IMR-90 (cell line): ENCODE data around the gene ST8SIA4. TPM values are rescaled to one million over a fixed set of nuclear protein-coding genes. Genes with fewer than 3 reads are reported as not detected.

Source experiments
- ATAC-seq: fragments of 200-7000 bp; cut with Tn5 transposase; 2 replicates; pipeline ENCODE4 v1.9.1; 2020; ENCODE audit warnings: low read depth, mild to moderate bottlenecking, moderate library complexity
- BruUV-seq: library from RNA; stranded (reverse); fragments of 400-500 nt; replicated peaks from 2 replicates; lab custom pipeline; 2021; lab: Mats Ljungman, UMichigan
- CTCF ChIA-PET: fragments of 300-600 bp; formaldehyde crosslinking; extraction: SDS; loops from one replicate; lab custom pipeline; 2021; ENCODE audit warnings: antibody characterized with exemption; lab: Yijun Ruan, JAX
- POLR2A ChIA-PET: fragments of 300-600 bp; sonication (Branson Sonifier 250); formaldehyde crosslinking; loops from one replicate; lab custom pipeline; 2022; ENCODE audit warnings: antibody characterized with exemption; ENCODE audit not compliant: unreplicated experiment; lab: Charles Lee
- DNase-seq: peaks from one replicate; pipeline ENCODE4 v3.0.0; 2013
- H2AFZ ChIP-seq: replicated peaks from 2 replicates; pipeline ENCODE3; 2013; ENCODE audit warnings: low read length, mild to moderate bottlenecking; ENCODE audit not compliant: poor library complexity
- H2AK5ac ChIP-seq: 2 replicates; pipeline ENCODE4 v1.6.1; 2013; ENCODE audit warnings: low read depth, low read length, inconsistent platforms
- H2AK9ac ChIP-seq: replicated peaks from 2 replicates; pipeline ENCODE3; 2013; ENCODE audit warnings: mild to moderate bottlenecking, low read depth, low read length, moderate library complexity; ENCODE audit not compliant: poor library complexity
- H2BK120ac ChIP-seq: 2 replicates; pipeline ENCODE4 v1.6.1; 2013; ENCODE audit warnings: low read depth, low read length, inconsistent platforms
- H2BK15ac ChIP-seq: 3 replicates; pipeline ENCODE4 v1.6.1; 2013; ENCODE audit warnings: low read depth, low read length, inconsistent platforms
- H2BK20ac ChIP-seq: 2 replicates; pipeline ENCODE4 v1.6.1; 2013; ENCODE audit warnings: low read depth, mild to moderate bottlenecking, inconsistent platforms, low read length, moderate library complexity
- H2BK5ac ChIP-seq: 2 replicates; pipeline ENCODE4 v1.6.1; 2013; ENCODE audit warnings: mild to moderate bottlenecking, low read depth, low read length, inconsistent platforms; ENCODE audit not compliant: poor library complexity, severe bottlenecking
- H3K14ac ChIP-seq: replicated peaks from 2 replicates; pipeline ENCODE4 v1.6.1; 2013; ENCODE audit warnings: low read depth, low read length, inconsistent platforms
- H3K18ac ChIP-seq: 2 replicates; pipeline ENCODE4 v1.6.1; 2013; ENCODE audit warnings: low read depth, low read length, control low read depth
- H3K23ac ChIP-seq: 2 replicates; pipeline ENCODE4 v1.6.1; 2013; ENCODE audit warnings: low read depth, low read length, inconsistent platforms
- H3K27ac ChIP-seq: 2 replicates; pipeline ENCODE4 v1.5.1; 2013; ENCODE audit warnings: mild to moderate bottlenecking, control low read depth, low read length; ENCODE audit not compliant: insufficient read depth
- H3K27me3 ChIP-seq: 2 replicates; pipeline ENCODE4 v1.6.1; 2013; ENCODE audit warnings: low read length; ENCODE audit not compliant: control insufficient read depth, insufficient read depth
- H3K36me3 ChIP-seq: 2 replicates; pipeline ENCODE4 v1.6.1; 2013; ENCODE audit warnings: low read length, mixed read lengths; ENCODE audit not compliant: control insufficient read depth, insufficient read depth
- H3K4ac ChIP-seq: 2 replicates; pipeline ENCODE4 v1.6.1; 2013; ENCODE audit warnings: low read depth, low read length, inconsistent platforms
- H3K4me1 ChIP-seq: 2 replicates; pipeline ENCODE4 v1.6.1; 2013; ENCODE audit warnings: low read length, mixed read lengths; ENCODE audit not compliant: control insufficient read depth, insufficient read depth
- H3K4me2 ChIP-seq: 2 replicates; pipeline ENCODE4 v1.6.1; 2013; ENCODE audit warnings: low read depth, mild to moderate bottlenecking, control low read depth, low read length, moderate library complexity
- H3K4me3 ChIP-seq: 2 replicates; pipeline ENCODE4 v1.5.1; 2013; ENCODE audit warnings: low read depth, mild to moderate bottlenecking, control low read depth, low read length, moderate library complexity; ENCODE audit not compliant: insufficient read depth
- H3K56ac ChIP-seq: 2 replicates; pipeline ENCODE4 v1.6.1; 2013; ENCODE audit warnings: low read length, inconsistent platforms; ENCODE audit not compliant: insufficient read depth; ENCODE audit errors: extremely low read depth
- H3K79me1 ChIP-seq, 2 experiments: 2 replicates each; pipeline ENCODE4 v1.6.1; 2013; ENCODE audit warnings: low read length in 2 of 2, inconsistent platforms in 1 of 2, low read depth in 1 of 2
- H3K9ac ChIP-seq: 2 replicates; pipeline ENCODE4 v1.6.1; 2013; ENCODE audit warnings: low read depth, low read length, control low read depth
- H3K9me1 ChIP-seq: 2 replicates; pipeline ENCODE4 v1.6.1; 2013; ENCODE audit warnings: low read length, inconsistent platforms; ENCODE audit not compliant: insufficient read depth
- H3K9me3 ChIP-seq: 2 replicates; pipeline ENCODE4 v1.6.1; 2013; ENCODE audit warnings: low read length; ENCODE audit not compliant: control insufficient read depth, insufficient read depth
- H4K20me1 ChIP-seq: 2 replicates; pipeline ENCODE4 v1.6.1; 2013; ENCODE audit warnings: low read length, inconsistent platforms; ENCODE audit not compliant: insufficient read depth
- H4K5ac ChIP-seq: 2 replicates; pipeline ENCODE4 v1.6.1; 2013; ENCODE audit warnings: mild to moderate bottlenecking, low read depth, low read length, control low read depth
- H4K8ac ChIP-seq, 2 experiments: 2 replicates each; pipeline ENCODE4 v1.6.1; 2013; ENCODE audit warnings: low read depth in 2 of 2, low read length in 2 of 2, control low read depth in 1 of 2, inconsistent platforms in 1 of 2
- H4K91ac ChIP-seq: 2 replicates; pipeline ENCODE4 v1.6.1; 2013; ENCODE audit warnings: low read depth, low read length, inconsistent platforms; ENCODE audit not compliant: insufficient read depth
- BHLHE40 ChIP-seq: fragments of 150-350 bp; IDR thresholded peaks from 2 replicates; pipeline ENCODE4 v1.6.1; 2016; ENCODE audit warnings: mild to moderate bottlenecking, low read depth, low read length
- CEBPB ChIP-seq: IDR thresholded peaks from 2 replicates; pipeline ENCODE4 v1.6.1; 2012; ENCODE audit warnings: low read depth, low read length, improper control_type of control experiment
- CHD1 ChIP-seq: IDR thresholded peaks from 2 replicates; pipeline ENCODE4 v1.6.1; 2012; ENCODE audit warnings: low read depth, low read length, improper control_type of control experiment
- FOS ChIP-seq: fragments of 150-350 bp; IDR thresholded peaks from 2 replicates; pipeline ENCODE4 v1.6.1; 2016; ENCODE audit warnings: low read depth, low read length
- MAFK ChIP-seq: IDR thresholded peaks from 2 replicates; pipeline ENCODE4 v1.6.1; 2012; ENCODE audit warnings: low read depth, low read length, improper control_type of control experiment
- MAZ ChIP-seq: IDR thresholded peaks from 2 replicates; pipeline ENCODE4 v1.6.1; 2012; ENCODE audit warnings: low read depth, mild to moderate bottlenecking, low read length, improper control_type of control experiment, moderate library complexity, borderline replicate concordance
- NFE2L2 ChIP-seq: fragments of 150-350 bp; IDR thresholded peaks from 2 replicates; pipeline ENCODE4 v1.6.1; 2016; ENCODE audit warnings: low read depth, mild to moderate bottlenecking, low read length
- POLR2A ChIP-seq: IDR thresholded peaks from 2 replicates; pipeline ENCODE4 v1.6.1; 2012; ENCODE audit warnings: mild to moderate bottlenecking, low read depth, low read length
- RAD21 ChIP-seq: IDR thresholded peaks from 2 replicates; pipeline ENCODE4 v1.6.1; 2012; ENCODE audit warnings: low read length, improper control_type of control experiment
- RCOR1 ChIP-seq: IDR thresholded peaks from 2 replicates; pipeline ENCODE4 v1.6.1; 2012; ENCODE audit warnings: mild to moderate bottlenecking, low read length, improper control_type of control experiment; ENCODE audit not compliant: insufficient replicate concordance
- RFX5 ChIP-seq: IDR thresholded peaks from 2 replicates; pipeline ENCODE4 v1.8.0; 2012; ENCODE audit warnings: low read depth, mild to moderate bottlenecking, low read length, moderate library complexity
- SMC3 ChIP-seq: fragments of 150-350 bp; IDR thresholded peaks from 2 replicates; pipeline ENCODE4 v1.6.1; 2016; ENCODE audit warnings: low read depth, mild to moderate bottlenecking, antibody characterized with exemption, low read length, moderate library complexity
- WGBS, 2 experiments: methylation state at CpG; one replicate each; pipeline versions ENCODE4 v1.1.5 to v1.1.7; 2013; ENCODE audit warnings: missing lambda C conversion rate in 2 of 2; ENCODE audit not compliant: insufficient read length in 1 of 2; ENCODE audit errors: extremely low coverage in 2 of 2; 5-methylcytosine and 5-hydroxymethylcytosine counted together
- dilution Hi-C: fragments of 300-500 bp; cut with HindIII; formaldehyde crosslinking; loops from one replicate; pipeline ENCODE4 v1.14.3; 2018; ENCODE audit warnings: low sequenced_read_pairs; ENCODE audit not compliant: unreplicated experiment
- in situ Hi-C: fragments of 300-500 bp; cut with MboI; formaldehyde crosslinking; loops from 3 replicates; pipeline ENCODE4 v1.14.3; 2019; ENCODE audit warnings: low sequenced_read_pairs, inconsistent platforms, mixed read lengths
- intact Hi-C: fragments of 100-400 bp; cut with micrococcal nuclease; formaldehyde crosslinking; loops from 2 replicates; pipeline ENCODE4 v1.10.0; 2022
- polyA plus RNA-seq, 3 experiments: library from polyadenylated mRNA; depleted of rRNA; stranded (reverse); fragments of >200 nt; gene quantifications; 2 replicates each; pipeline ENCODE4 v1.2.3, GENCODE V29; 2012; ENCODE audit warnings: low replicate concordance in 1 of 3
- total RNA-seq: library from RNA; depleted of rRNA; stranded (reverse); fragments of >200 nt; gene quantifications from 2 replicates; pipeline ENCODE4 v1.2.3, GENCODE V29; 2012
- TF ChIP-seq, protein P1 (sequence below): fragments of 150-350 bp; IDR thresholded peaks from 2 replicates; pipeline ENCODE4 v1.6.1; 2016; ENCODE audit warnings: low read depth, mild to moderate bottlenecking, low read length, moderate library complexity, borderline replicate concordance
- TF ChIP-seq, protein P2 (sequence below): fragments of 150-350 bp; IDR thresholded peaks from 2 replicates; pipeline ENCODE4 v1.6.1; 2017; ENCODE audit warnings: mild to moderate bottlenecking, antibody characterized with exemption, low read length, low read depth
- TF ChIP-seq, protein P3 (sequence below): conservative IDR thresholded peaks from 2 replicates; pipeline ENCODE4 v1.5.1; 2012; ENCODE audit warnings: mild to moderate bottlenecking, low read depth, low read length, improper control_type of control experiment

The ST8SIA4 gene
- total and polyA plus RNA-seq, 2 of the 4 experiments (the other 2 are of a cell fraction) = 0.02 to 0.18 TPM

DNA sequence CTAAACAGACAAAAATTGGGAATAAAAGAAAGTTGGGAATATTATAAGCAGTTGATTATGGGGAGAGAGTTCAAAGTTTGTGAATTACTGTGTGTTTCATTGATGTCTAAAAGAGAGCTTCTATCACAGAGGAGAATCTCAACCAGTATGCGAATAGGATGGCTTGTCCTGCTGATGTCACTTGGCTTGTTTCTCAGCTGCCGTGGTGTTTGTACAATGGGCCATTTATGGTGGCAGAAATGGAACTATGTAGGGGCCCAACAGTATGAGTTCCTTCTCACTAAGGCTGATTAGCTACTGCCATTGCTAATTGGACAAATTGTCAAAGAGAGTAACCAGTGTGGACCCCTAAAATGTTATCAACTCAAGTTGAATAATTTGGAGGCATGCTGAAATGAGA is 103.9 kb downstream of the ST8SIA4 start:
- no peak overlapping the region for H3K4ac ChIP-seq
- no peak overlapping the region for H2BK15ac ChIP-seq
- BruUV-seq = no TSS peak
- no peak overlapping the region for H3K4me2 ChIP-seq
- no peaks in the 10 kb centered on the region for H3K9me1 ChIP-seq
- no peak overlapping the region for H3K9ac ChIP-seq
- H3K23ac ChIP-seq = no peak overlapping the region
- no peaks in the 10 kb centered on the region for H3K36me3 ChIP-seq
- ChIA-PET CTCF (no interaction called here), POLR2A (no interaction called here)
- intact Hi-C loops = no loop called here
- H3K27me3 ChIP-seq = no peaks in the 10 kb centered on the region
- no peak overlapping the region for H2AK5ac ChIP-seq
- in situ Hi-C loops = no loop called here
- no peak overlapping the region for H3K56ac ChIP-seq
- no CpG with 5 or more reads among the region's 2 CpGs for WGBS, 2 experiments
- no peak overlapping the region for H4K5ac ChIP-seq
- ATAC-seq = no peak
- DNase-seq = no peak
- no peak overlapping the region for H4K91ac ChIP-seq
- no peak overlapping the region for H3K4me3 ChIP-seq
- no peak overlapping the region for H3K18ac ChIP-seq
- no peak overlapping the region for H2BK20ac ChIP-seq
- H2BK120ac ChIP-seq = no peak overlapping the region
- H4K8ac ChIP-seq = no peak overlapping the region
- H3K27ac ChIP-seq = no peak overlapping the region
- no peak overlapping the region for H2AFZ ChIP-seq
- dilution Hi-C loops = no loop called here
- no peak overlapping the region for H2AK9ac ChIP-seq
- H4K20me1 ChIP-seq = no peaks in the 10 kb centered on the region
- no peaks in the 10 kb centered on the region for H3K4me1 ChIP-seq
- H3K14ac ChIP-seq = no peak overlapping the region
- TF ChIP-seq CHD1 (no peak), BHLHE40 (no peak), NFE2L2 (no peak), SMC3 (no peak), RFX5 (no peak), FOS (no peak), RCOR1 (no peak), MAFK (no peak), POLR2A (no peak), CEBPB (no peak), MAZ (no peak), RAD21 (no peak)
- TF ChIP-seq, protein P1, sequence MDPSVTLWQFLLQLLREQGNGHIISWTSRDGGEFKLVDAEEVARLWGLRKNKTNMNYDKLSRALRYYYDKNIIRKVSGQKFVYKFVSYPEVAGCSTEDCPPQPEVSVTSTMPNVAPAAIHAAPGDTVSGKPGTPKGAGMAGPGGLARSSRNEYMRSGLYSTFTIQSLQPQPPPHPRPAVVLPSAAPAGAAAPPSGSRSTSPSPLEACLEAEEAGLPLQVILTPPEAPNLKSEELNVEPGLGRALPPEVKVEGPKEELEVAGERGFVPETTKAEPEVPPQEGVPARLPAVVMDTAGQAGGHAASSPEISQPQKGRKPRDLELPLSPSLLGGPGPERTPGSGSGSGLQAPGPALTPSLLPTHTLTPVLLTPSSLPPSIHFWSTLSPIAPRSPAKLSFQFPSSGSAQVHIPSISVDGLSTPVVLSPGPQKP = no peak
- TF ChIP-seq, protein P2, sequence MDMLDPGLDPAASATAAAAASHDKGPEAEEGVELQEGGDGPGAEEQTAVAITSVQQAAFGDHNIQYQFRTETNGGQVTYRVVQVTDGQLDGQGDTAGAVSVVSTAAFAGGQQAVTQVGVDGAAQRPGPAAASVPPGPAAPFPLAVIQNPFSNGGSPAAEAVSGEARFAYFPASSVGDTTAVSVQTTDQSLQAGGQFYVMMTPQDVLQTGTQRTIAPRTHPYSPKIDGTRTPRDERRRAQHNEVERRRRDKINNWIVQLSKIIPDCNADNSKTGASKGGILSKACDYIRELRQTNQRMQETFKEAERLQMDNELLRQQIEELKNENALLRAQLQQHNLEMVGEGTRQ = no peak
- TF ChIP-seq, protein P3, sequence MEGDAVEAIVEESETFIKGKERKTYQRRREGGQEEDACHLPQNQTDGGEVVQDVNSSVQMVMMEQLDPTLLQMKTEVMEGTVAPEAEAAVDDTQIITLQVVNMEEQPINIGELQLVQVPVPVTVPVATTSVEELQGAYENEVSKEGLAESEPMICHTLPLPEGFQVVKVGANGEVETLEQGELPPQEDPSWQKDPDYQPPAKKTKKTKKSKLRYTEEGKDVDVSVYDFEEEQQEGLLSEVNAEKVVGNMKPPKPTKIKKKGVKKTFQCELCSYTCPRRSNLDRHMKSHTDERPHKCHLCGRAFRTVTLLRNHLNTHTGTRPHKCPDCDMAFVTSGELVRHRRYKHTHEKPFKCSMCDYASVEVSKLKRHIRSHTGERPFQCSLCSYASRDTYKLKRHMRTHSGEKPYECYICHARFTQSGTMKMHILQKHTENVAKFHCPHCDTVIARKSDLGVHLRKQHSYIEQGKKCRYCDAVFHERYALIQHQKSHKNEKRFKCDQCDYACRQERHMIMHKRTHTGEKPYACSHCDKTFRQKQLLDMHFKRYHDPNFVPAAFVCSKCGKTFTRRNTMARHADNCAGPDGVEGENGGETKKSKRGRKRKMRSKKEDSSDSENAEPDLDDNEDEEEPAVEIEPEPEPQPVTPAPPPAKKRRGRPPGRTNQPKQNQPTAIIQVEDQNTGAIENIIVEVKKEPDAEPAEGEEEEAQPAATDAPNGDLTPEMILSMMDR = no peak
- H2BK5ac ChIP-seq = no peak overlapping the region
- H3K9me3 ChIP-seq = peaks cover 3% of the 10 kb centered on the region; the same call in 1 of the 2 replicates
- no peaks in the 10 kb centered on the region for H3K79me1 ChIP-seq
